SW 1271 (cell line): Measurements from ENCODE around the gene MMP14.

Source experiments
- DNase-seq, 2 experiments: peaks; one replicate each; lab custom pipeline; 2025; lab: John Stamatoyannopoulos, UW

MMP14 gene

GRCh38 chr14:22884738-22885523 lies 48.5 kb downstream of the MMP14 start:
- DNase-seq = no peak

- no peak for DNase-seq
Measured at GRCh38 chr14:22885975-22886374, 49.6 kb downstream of the MMP14 start.

GRCh38 chr14:22886500-22887259 lies 50.3 kb downstream of the MMP14 start:
- peak; percentile 51 to 74 for DNase-seq

DNA sequence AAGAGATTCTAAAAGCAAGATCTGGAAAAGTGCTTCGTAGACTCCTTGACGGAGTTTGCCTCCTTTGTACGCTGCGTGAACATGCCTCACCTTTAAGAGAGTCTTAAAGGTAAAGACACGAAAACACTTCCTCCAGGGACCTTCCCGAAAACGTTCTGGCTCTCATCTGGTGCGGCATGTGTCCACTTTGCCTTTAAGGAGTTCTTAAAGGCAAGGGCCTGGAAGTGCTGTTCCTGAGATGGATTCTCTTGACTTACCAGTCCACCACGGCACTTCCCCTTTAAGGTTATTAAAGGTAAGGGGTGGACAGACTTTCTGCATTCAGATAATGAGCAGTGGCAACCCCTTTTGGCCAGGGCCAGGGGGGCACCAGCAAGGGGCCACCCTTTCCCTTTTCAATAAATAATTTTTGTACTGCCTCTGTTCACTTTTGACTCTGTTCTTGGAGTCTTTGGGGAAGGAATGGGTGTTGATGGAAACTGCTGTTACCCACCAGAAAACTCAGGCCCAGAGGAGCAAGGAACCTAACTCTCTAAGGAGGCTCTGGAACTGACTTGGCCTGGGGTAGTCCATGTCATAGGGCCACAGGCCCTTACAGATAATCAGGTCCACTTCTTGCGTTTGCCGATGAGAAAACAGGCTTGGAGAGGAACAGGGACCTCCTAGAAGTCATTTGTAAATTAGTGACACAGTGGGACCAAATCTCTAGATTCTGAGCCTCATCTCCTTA lies 51.0 kb downstream of the MMP14 start:
- peak; percentile 81 to 96 for DNase-seq

DNA sequence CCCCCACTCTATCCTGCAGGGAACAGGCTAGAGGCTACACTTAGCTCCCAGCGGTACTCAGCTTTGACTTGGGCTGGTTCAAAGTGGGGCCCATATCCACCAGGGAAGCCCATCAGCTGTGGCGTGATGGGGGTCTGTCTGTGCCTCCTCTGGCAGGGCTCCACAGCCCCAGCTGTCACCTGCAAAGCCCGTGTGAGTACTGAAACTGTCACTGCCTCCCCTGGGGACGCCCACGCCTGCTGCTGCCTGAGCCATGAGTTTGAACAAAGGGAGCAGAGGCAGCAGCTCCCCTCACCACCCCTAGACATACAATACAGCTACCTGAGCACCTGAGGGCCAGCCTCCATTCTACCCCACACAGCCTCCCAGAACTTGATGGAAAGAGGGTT lies 51.6 kb downstream of the MMP14 start:
- no peak for DNase-seq

DNA sequence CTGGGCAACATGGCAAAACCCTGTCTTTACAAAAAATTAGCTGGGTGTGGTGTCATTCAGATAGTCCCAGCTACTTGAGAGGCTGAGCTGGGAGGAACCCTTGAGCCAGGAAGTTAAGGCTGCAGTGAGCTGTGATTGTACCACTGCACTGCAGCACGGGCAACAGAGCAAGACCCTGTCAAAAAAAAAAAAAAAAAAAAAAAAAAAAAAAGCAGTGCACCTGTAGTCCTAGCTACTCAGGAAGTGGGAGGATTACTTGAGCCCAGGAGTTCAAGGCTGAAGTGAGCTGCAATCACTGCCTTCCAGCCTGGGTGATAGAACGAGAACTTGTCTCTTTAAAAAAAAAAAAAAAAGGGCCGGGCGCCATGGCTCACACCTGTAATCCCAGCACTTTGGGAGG lies 52.3 kb downstream of the MMP14 start:
- DNase-seq = no peak

GRCh38 chr14:22890416-22890815 lies 54.0 kb downstream of the MMP14 start:
- DNase-seq = no peak

DNA sequence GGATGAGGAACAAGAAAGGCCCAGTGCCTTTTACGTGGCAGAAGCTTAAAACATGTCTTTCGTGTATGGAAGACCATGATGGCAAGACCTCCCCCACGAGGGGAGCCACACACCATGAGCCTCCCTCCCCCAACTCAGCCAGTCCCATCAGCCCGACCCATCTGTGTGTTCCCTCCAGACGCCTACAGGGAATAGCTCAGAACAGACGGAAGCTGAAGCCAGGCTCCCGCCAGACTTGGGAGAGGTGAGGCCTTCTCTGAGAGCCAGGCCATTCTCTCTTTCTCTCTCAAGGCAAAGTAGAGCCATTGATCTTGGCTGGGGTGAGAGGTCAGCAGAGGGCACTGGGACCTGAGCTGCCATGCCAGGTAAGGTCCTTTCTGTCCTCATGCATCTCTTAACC lies 56.1 kb downstream of the MMP14 start:
- DNase-seq = no peak

DNA sequence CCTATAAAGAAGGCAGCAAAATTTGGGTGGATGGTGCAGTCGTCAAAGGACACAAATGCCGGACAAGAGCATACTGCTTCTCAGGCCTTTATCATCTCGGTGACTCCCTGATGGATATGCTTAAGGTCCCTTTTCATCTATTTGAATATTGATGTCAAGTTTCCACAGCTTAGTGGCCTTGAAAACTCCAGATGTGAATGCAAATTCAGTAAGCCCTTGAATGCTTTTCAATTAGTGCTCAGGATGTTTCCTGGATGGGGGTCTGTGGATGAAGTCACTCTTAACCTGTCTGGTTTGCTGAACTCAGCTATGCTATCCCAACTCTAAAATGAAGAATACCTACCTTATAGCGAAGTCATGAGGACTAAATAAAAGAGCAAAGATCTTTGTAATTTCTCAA lies 57.3 kb downstream of the MMP14 start:
- DNase-seq = no peak

- no peak for DNase-seq
Measured at GRCh38 chr14:22895402-22895801, 59.0 kb downstream of the MMP14 start.

GRCh38 chr14:22896356-22896755 lies 60.0 kb downstream of the MMP14 start:
- no peak for DNase-seq

DNA sequence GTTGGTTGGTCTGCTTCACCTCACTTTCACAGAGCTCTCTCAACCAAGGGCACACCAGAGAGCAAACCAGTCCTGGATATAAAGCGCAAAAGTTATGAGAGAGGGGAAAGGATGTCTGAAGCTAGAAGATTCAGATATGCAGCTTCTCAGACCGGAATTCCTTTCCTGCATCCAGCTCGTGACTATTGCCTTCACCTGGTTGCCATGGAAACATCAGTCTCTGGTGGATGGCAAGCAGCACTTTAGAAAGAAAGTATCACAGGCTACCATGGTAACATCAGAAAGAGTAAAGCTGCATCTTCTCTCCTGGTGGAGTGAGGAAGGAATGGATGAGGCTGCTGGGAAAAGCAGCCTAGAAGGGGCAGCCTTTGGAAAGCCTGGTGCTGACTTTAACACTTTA lies 60.4 kb downstream of the MMP14 start:
- no peak for DNase-seq

DNA sequence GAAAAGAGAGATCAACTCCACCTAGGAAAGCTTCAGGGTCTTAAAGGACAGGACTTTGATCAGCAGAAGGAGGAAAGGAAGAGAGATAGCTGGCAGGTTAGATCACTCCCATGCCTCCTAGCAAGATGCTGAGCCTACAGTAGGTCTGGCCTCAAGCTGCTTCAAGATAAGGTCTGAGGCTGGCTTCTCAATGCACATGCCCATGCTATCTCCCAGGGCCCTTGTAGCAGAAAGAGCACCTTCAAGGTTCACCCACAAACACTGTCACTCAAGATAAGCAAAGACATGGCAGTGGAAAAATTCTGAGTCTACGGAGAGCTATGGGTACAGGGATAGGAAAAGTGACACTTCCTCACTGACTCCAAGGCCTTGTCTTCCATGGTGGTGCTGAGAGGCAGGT lies 61.0 kb downstream of the MMP14 start:
- no peak for DNase-seq
